T-helper 1 cell treated with Interleukin-12 subunit alpha and Interleukin-12 subunit beta and Interleukin-4 antibody, amounts not matched to agents 30 μg/mL and 1 μg/mL, for 36 hours (primary cell): ENCODE measurements around the gene PRSS1.
"Not testable (repeated sequence)": the region's sequence is repeated elsewhere in the genome, so short reads cannot be mapped to it uniquely, and the experiment has no call there.

Experiments used
- H3K27ac Mint-ChIP-seq: one replicate; pipeline ENCODE4 v1.8.0; 2021; ENCODE audit warnings: mild to moderate bottlenecking, mixed read lengths
- H3K27me3 Mint-ChIP-seq: one replicate; pipeline ENCODE4 v1.8.0; 2021; ENCODE audit warnings: low read depth, mixed read lengths
- H3K36me3 Mint-ChIP-seq: one replicate; pipeline ENCODE4 v1.8.0; 2021; ENCODE audit warnings: low read depth, mixed read lengths
- H3K4me1 Mint-ChIP-seq: one replicate; pipeline ENCODE4 v1.8.0; 2021; ENCODE audit warnings: low read depth, mixed read lengths
- H3K4me3 Mint-ChIP-seq: one replicate; pipeline ENCODE4 v1.8.0; 2021; ENCODE audit warnings: mild to moderate bottlenecking, moderate library complexity, mixed read lengths
- H3K9me3 Mint-ChIP-seq: one replicate; pipeline ENCODE4 v1.8.0; 2021; ENCODE audit warnings: mixed read lengths

PRSS1 gene

DNA sequence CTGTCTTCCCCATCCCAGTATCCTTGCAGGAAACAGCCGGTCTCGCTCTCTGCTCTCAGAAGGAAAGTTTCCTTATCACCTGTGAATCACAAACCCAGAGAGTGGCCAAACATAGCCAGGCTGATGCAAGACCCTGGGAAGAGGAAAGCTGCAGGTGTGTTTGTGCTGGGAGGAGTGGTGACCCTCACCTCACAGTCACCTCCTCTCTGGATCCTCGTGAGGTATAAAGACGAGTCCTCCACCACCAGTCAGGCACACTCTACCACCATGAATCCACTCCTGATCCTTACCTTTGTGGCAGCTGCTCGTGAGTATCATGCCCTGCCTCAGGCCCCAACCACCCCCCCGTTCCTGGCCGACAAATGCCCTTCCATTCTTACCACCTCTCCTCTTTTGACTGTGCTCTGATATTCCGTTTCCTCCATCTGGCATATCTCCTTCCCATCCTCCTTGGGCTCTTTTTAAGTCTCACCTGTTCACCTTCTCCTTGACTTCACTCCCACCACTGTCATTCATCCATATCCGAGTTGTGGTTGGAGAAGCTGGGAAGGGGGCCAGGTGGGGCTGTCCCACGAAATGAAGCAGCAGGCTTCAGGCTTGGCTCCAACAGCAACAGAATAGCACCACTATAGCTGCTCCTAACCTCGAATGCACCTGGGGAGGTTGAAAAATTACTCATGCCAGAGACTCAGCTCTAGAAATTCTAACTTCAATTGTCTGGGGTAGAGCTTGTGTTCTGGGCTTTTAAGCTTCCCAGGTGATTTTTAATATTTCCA lies at the start of gene PRSS1:
TSS of gene PRSS1 (plus strand) at position 255 of the 776 bp plus-strand sequence. CDS start at position 268, 13 bp downstream.
- Mint-ChIP-seq H3K4me1 (no peaks in the 10 kb centered on the region), H3K36me3 (no peaks in the 10 kb centered on the region), H3K27me3 (peaks cover 16% of the 10 kb centered on the region), H3K4me3 (no peak within 1 kb of the TSS), H3K9me3 (no peaks in the 10 kb centered on the region), H3K27ac (no peak within 1 kb of the TSS)

DNA sequence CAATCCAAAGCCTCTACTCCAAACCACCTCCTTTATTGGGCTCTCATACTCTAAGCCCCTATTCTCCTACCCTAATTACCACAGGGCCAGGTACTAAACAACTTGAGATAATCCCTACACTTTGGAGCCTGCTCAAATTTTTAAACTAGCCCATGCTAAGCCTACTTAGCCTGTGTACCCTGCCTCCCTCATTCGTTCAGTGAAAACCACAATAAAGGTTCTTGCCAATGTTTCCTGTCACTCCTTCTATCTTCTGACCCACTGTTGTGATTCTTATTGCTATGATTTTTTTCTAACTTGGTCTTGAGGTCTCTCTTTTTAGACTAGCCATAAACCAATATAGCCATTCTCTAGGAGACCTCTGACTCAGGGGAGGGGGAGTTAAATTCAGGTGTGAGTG lies 48.3 kb upstream of the PRSS1 start:
- not testable (repeated sequence) for H3K36me3 Mint-ChIP-seq, H3K27me3 Mint-ChIP-seq, H3K9me3 Mint-ChIP-seq, H3K4me3 Mint-ChIP-seq
- Mint-ChIP-seq H3K4me1 (peaks cover 15% of the 10 kb centered on the region), H3K27ac (peak overlapping the region; percentile 58)

DNA sequence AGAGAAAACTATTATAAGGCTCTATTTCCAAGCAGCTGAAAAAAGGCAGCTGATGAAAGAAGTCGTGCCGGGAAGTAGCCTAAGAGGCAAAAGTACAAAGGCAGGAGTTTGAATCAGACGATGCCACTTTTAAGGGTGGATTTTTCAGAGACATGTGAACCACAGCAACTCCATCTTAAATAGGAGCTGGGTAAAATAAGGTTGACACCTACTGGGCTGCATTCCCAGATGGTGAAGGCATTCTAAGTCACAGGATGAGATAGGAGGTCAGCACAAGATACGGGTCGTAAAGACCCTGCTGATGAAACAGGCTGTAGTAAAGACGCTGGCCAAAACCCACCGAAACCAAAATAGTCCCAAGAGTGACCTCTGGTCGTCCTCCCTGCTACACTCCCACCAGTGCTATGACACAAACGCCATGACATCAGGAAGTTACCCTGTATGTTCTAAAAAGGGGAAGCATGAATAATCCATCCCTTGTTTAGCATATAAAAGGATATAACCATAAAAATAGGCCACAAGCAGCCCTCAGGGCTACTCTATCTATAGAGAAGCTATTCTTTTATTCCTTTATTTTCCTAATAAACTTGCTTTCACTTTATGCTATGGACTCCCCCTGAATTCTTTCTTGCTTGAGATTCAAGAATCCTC lies 45.5 kb upstream of the PRSS1 start:
- no peaks in the 10 kb centered on the region for H3K27me3 Mint-ChIP-seq
- H3K4me1 Mint-ChIP-seq, result peaks cover 19% of the 10 kb centered on the region
- H3K9me3 Mint-ChIP-seq, result no peaks in the 10 kb centered on the region
- H3K27ac Mint-ChIP-seq, result no peak overlapping the region
- H3K36me3 Mint-ChIP-seq, result peaks cover 6% of the 10 kb centered on the region
- H3K4me3 Mint-ChIP-seq, result no peak overlapping the region

DNA sequence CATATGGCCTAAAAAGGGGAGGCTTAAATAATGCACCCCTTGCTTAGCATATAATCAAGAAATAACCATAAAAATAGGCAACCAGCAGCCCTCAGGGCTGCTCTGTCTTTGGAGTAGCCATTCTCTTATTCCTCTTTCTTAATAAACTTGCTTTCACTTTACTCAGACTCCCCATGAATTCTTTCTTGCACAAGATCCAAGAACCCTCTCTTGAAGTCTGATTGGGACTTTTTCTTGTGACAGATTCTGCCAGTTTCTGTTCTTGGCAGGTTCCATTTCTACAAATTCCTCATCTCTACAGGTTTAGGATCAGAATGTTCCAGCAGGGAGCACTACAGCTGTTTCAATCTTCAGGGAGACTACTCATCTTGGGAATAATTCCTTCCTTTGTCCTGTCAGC lies 40.5 kb upstream of the PRSS1 start:
- not testable (repeated sequence) for H3K36me3 Mint-ChIP-seq, H3K27me3 Mint-ChIP-seq, H3K4me3 Mint-ChIP-seq, H3K27ac Mint-ChIP-seq, H3K9me3 Mint-ChIP-seq
- peaks cover 40% of the 10 kb centered on the region for H3K4me1 Mint-ChIP-seq

- Mint-ChIP-seq H3K27ac (peak overlapping the region; percentile 52), H3K4me3 (no peak overlapping the region), H3K36me3 (no peaks in the 10 kb centered on the region), H3K4me1 (peaks cover 49% of the 10 kb centered on the region), H3K9me3 (no peaks in the 10 kb centered on the region), H3K27me3 (no peaks in the 10 kb centered on the region)
Observed at GRCh38 chr7:142709921-142710320, 39.4 kb upstream of the PRSS1 start.

- Mint-ChIP-seq H3K27ac (peak overlapping the region; percentile 90), H3K9me3 (no peaks in the 10 kb centered on the region), H3K4me3 (peak overlapping the region; percentile 80), H3K36me3 (no peaks in the 10 kb centered on the region), H3K4me1 (peaks cover 52% of the 10 kb centered on the region), H3K27me3 (no peaks in the 10 kb centered on the region)
Observed at GRCh38 chr7:142711196-142711595, 38.1 kb upstream of the PRSS1 start.

- H3K27me3 Mint-ChIP-seq, result no peaks in the 10 kb centered on the region
- H3K36me3 Mint-ChIP-seq, result no peaks in the 10 kb centered on the region
- H3K4me1 Mint-ChIP-seq, result peaks cover 59% of the 10 kb centered on the region
- H3K4me3 Mint-ChIP-seq, result peak overlapping the region; percentile 80
- no peaks in the 10 kb centered on the region for H3K9me3 Mint-ChIP-seq
- peak overlapping the region; percentile 90 for H3K27ac Mint-ChIP-seq
Observed at GRCh38 chr7:142711746-142712616, 37.3 kb upstream of the PRSS1 start.

DNA sequence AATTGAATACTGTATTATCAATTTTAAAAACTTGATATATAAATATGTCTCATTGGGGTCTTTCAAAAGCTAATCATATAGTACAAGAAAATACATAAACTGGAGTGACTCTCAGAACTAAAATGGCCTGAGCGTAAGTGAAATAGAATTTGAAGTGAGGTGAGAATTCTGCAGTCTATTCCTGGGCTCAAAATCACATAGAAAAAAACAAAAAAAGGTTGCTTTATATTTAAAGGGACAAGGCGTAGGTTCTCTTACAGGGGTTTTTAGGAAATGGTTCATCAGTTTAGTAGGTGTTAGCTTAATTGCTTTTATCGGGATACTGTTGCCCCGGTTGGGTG lies 36.7 kb upstream of the PRSS1 start:
- peak overlapping the region; percentile 60 for H3K27ac Mint-ChIP-seq
- H3K9me3 Mint-ChIP-seq, result no peaks in the 10 kb centered on the region
- H3K4me1 Mint-ChIP-seq, result peaks cover 62% of the 10 kb centered on the region
- H3K36me3 Mint-ChIP-seq, result no peaks in the 10 kb centered on the region
- no peak overlapping the region for H3K4me3 Mint-ChIP-seq
- H3K27me3 Mint-ChIP-seq, result no peaks in the 10 kb centered on the region

GRCh38 chr7:142714375-142714774 lies 34.9 kb upstream of the PRSS1 start:
- peaks cover 62% of the 10 kb centered on the region for H3K4me1 Mint-ChIP-seq
- peak overlapping the region; percentile 80 for H3K27ac Mint-ChIP-seq
- no peaks in the 10 kb centered on the region for H3K36me3 Mint-ChIP-seq
- H3K9me3 Mint-ChIP-seq, result no peaks in the 10 kb centered on the region
- H3K27me3 Mint-ChIP-seq, result no peaks in the 10 kb centered on the region
- peak overlapping the region; percentile 57 for H3K4me3 Mint-ChIP-seq

DNA sequence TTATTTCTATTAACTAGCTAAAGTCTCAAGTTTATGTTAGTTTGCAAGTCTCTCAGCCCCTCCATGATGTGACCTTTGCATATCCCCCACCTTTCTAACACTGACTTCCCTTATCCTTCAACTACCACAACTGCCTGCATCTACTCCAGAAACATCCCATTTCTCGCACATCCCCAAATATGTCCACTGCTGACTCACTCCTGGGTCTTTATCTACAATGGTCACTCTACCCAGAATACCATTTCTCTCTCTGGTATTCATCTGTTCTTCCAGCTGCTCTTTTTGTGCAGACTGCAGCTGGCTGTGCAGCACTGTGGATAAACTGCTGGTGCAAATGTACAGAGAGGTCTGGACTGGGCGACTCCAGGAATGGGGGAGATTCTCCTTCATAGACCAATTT lies 32.7 kb upstream of the PRSS1 start:
- peaks cover 52% of the 10 kb centered on the region for H3K4me1 Mint-ChIP-seq
- H3K9me3 Mint-ChIP-seq, result no peaks in the 10 kb centered on the region

GRCh38 chr7:142717453-142717852 lies 31.8 kb upstream of the PRSS1 start:
- no peaks in the 10 kb centered on the region for H3K36me3 Mint-ChIP-seq
- H3K4me3 Mint-ChIP-seq, result peak overlapping the region; percentile 56
- no peaks in the 10 kb centered on the region for H3K9me3 Mint-ChIP-seq
- H3K27me3 Mint-ChIP-seq, result no peaks in the 10 kb centered on the region
- peak overlapping the region; percentile 77 for H3K27ac Mint-ChIP-seq
- peaks cover 49% of the 10 kb centered on the region for H3K4me1 Mint-ChIP-seq

More for the DNA sequence above, 32.7 kb upstream of the PRSS1 start:
- H3K36me3 Mint-ChIP-seq, result no peaks in the 10 kb centered on the region
- peak overlapping the region; percentile 50 for H3K4me3 Mint-ChIP-seq
- peak overlapping the region; percentile 11 for H3K27ac Mint-ChIP-seq
- H3K27me3 Mint-ChIP-seq, result no peaks in the 10 kb centered on the region

DNA sequence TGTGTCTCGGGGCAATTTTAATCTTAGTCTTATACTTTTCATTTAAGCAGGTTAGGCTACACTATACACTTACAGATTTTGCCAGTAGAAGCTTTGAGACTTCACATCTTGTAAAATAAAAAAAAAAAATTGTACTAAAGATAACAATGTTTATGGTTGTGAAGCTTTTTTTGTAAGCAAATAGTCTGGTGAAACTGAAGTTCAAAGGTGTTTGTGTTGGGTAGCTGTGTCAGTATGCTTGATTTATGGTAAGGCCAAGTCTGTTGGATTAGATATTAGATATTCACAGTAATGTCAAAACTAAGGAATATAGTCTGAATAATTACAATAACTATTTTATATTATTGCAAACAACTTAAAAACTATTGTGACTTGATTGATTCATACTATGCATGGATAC lies 31.0 kb upstream of the PRSS1 start:
- H3K36me3 Mint-ChIP-seq, result peaks cover 3% of the 10 kb centered on the region
- peak overlapping the region; percentile 56 for H3K4me3 Mint-ChIP-seq
- H3K9me3 Mint-ChIP-seq, result no peaks in the 10 kb centered on the region
- peak overlapping the region; percentile 77 for H3K27ac Mint-ChIP-seq
- H3K27me3 Mint-ChIP-seq, result peaks cover 5% of the 10 kb centered on the region
- H3K4me1 Mint-ChIP-seq, result peaks cover 47% of the 10 kb centered on the region

DNA sequence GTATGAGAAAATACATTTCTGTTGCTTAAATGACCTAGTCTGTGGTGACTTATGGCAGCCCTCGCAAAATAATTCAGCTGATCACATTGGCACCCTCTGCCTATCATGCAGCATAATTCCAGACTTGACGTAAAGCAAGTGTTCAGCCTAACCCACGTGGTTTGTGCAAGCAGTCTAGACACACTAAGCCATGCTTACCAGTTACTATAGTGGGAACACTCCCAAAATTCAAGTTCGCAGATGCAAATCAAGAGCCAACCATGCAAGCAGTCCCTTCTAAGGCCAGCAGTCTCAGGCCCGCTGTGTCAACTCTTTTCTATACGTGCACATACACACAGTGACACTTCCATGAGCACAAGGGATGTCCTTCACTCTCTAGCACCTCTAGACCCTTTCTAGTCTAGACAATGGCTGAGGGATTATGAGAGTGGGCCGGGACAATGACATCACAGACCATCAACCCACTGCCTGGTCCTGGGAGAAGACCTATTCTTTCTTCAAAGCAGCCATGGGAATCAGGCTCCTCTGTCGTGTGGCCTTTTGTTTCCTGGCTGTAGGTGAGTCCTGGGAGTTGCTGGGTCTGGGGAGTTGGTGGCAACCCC lies 29.0 kb upstream of the PRSS1 start:
- no peak overlapping the region for H3K27ac Mint-ChIP-seq
- H3K4me1 Mint-ChIP-seq, result peaks cover 33% of the 10 kb centered on the region

GRCh38 chr7:142720986-142721385 lies 28.3 kb upstream of the PRSS1 start:
- Mint-ChIP-seq H3K4me1 (peaks cover 33% of the 10 kb centered on the region), H3K27ac (no peak overlapping the region), H3K9me3 (no peaks in the 10 kb centered on the region), H3K27me3 (peaks cover 5% of the 10 kb centered on the region), H3K4me3 (no peak overlapping the region), H3K36me3 (peaks cover 5% of the 10 kb centered on the region)

More for the DNA sequence above, 29.0 kb upstream of the PRSS1 start:
- Mint-ChIP-seq H3K27me3 (peaks cover 5% of the 10 kb centered on the region), H3K4me3 (no peak overlapping the region), H3K36me3 (peaks cover 3% of the 10 kb centered on the region), H3K9me3 (no peaks in the 10 kb centered on the region)
